Measurements from ENCODE around the gene GABRD.
"Not testable (repeated sequence)": the region's sequence is repeated elsewhere in the genome, so short reads cannot be mapped to it uniquely, and the experiment has no call there.

The GABRD gene

GRCh38 chr1:1975535-1975934 lies 43.6 kb upstream of the GABRD start:
- TF ChIP-seq CTCF (IDR thresholded peaks at IDR 0.05; ENCODE audit: low read depth, low read length), result no peak
- no peak for TF ChIP-seq EZH2phosphoT487 (IDR thresholded peaks at IDR 0.05; ENCODE audit: low read depth)
- Histone ChIP-seq H3K27ac (ENCODE audit: low read length) (no peak overlapping the region), H2AFZ (ENCODE audit: low read depth, low read length) (no peak overlapping the region), H3K79me2 (ENCODE audit: low read length) (no peaks in the 10 kb centered on the region), H3K4me2 (ENCODE audit: low read length) (no peak overlapping the region), H3K4me1 (ENCODE audit: low read length) (no peaks in the 10 kb centered on the region), H3K9ac (ENCODE audit: low read length) (no peak overlapping the region), H3K27me3 (ENCODE audit: low read depth, low read length) (no peaks in the 10 kb centered on the region), H3K36me3 (replicated peaks; ENCODE audit: low read depth, low read length) (no peaks in the 10 kb centered on the region), H4K20me1 (ENCODE audit: insufficient read depth, low read length) (no peaks in the 10 kb centered on the region), H3K9me3 (ENCODE audit: insufficient read depth, low read length) (no peaks in the 10 kb centered on the region; the same call in 1 of the 2 replicates), H3K4me3 (ENCODE audit: low read length) (no peak overlapping the region)

GRCh38 chr1:1976031-1976430 lies 43.1 kb upstream of the GABRD start:
- Histone ChIP-seq H3K79me2 (ENCODE audit: low read length) (no peaks in the 10 kb centered on the region), H3K4me1 (ENCODE audit: low read length) (no peaks in the 10 kb centered on the region), H4K20me1 (ENCODE audit: insufficient read depth, low read length) (no peaks in the 10 kb centered on the region), H3K9ac (ENCODE audit: low read length) (no peak overlapping the region), H2AFZ (ENCODE audit: low read depth, low read length) (no peak overlapping the region), H3K36me3 (replicated peaks; ENCODE audit: low read depth, low read length) (no peaks in the 10 kb centered on the region), H3K27me3 (ENCODE audit: low read depth, low read length) (no peaks in the 10 kb centered on the region), H3K27ac (ENCODE audit: low read length) (no peak overlapping the region), H3K4me2 (ENCODE audit: low read length) (no peak overlapping the region), H3K4me3 (ENCODE audit: low read length) (no peak overlapping the region), H3K9me3 (ENCODE audit: insufficient read depth, low read length) (no peaks in the 10 kb centered on the region; the same call in 1 of the 2 replicates)
- TF ChIP-seq CTCF (IDR thresholded peaks at IDR 0.05; ENCODE audit: low read depth, low read length), result no peak
- no peak for TF ChIP-seq EZH2phosphoT487 (IDR thresholded peaks at IDR 0.05; ENCODE audit: low read depth)

GRCh38 chr1:1978108-1978507 lies 41.0 kb upstream of the GABRD start:
- no peak overlapping the region for H3K4me2 ChIP-seq (ENCODE audit: low read length)
- TF ChIP-seq EZH2phosphoT487 (IDR thresholded peaks at IDR 0.05; ENCODE audit: low read depth), result no peak
- TF ChIP-seq CTCF (IDR thresholded peaks at IDR 0.05; ENCODE audit: low read depth, low read length), result no peak
- no peaks in the 10 kb centered on the region for H3K27me3 ChIP-seq (ENCODE audit: low read depth, low read length)
- no peaks in the 10 kb centered on the region for H3K4me1 ChIP-seq (ENCODE audit: low read length)
- H2AFZ ChIP-seq (ENCODE audit: low read depth, low read length), result no peak overlapping the region
- H3K4me3 ChIP-seq (ENCODE audit: low read length), result no peak overlapping the region
- no peak overlapping the region for H3K27ac ChIP-seq (ENCODE audit: low read length)
- H3K9ac ChIP-seq (ENCODE audit: low read length), result no peak overlapping the region
- H4K20me1 ChIP-seq (ENCODE audit: insufficient read depth, low read length), result no peaks in the 10 kb centered on the region
- H3K79me2 ChIP-seq (ENCODE audit: low read length), result no peaks in the 10 kb centered on the region
- no peaks in the 10 kb centered on the region for H3K36me3 ChIP-seq (replicated peaks; ENCODE audit: low read depth, low read length)
- no peaks in the 10 kb centered on the region for H3K9me3 ChIP-seq (ENCODE audit: insufficient read depth, low read length)

- H3K4me1 ChIP-seq (ENCODE audit: low read length); H3K79me2 ChIP-seq (ENCODE audit: low read length); H3K27me3 ChIP-seq (ENCODE audit: low read depth, low read length); H3K4me2 ChIP-seq (ENCODE audit: low read length); H3K36me3 ChIP-seq (replicated peaks; ENCODE audit: low read depth, low read length); H3K9ac ChIP-seq (ENCODE audit: low read length); H3K9me3 ChIP-seq (ENCODE audit: insufficient read depth, low read length); H3K4me3 ChIP-seq (ENCODE audit: low read length); H4K20me1 ChIP-seq (ENCODE audit: insufficient read depth, low read length); H3K27ac ChIP-seq (ENCODE audit: low read length); H2AFZ ChIP-seq (ENCODE audit: low read depth, low read length): not testable (repeated sequence)
These were observed 40.3 kb upstream of the GABRD start for GRCh38 chr1:1978690-1979481.
